GM10248 (cell line): ENCODE results near the gene OR6A2.

Source experiments
- CTCF ChIA-PET: fragments of 300-600 bp; sonication (Branson Sonifier 250); formaldehyde crosslinking; extraction: SDS; loops from one replicate; lab custom pipeline; 2021; ENCODE audit warnings: antibody characterized with exemption; lab: Yijun Ruan, JAX
- POLR2A ChIA-PET: fragments of 350-650 bp; sonication (Branson Sonifier 250); formaldehyde crosslinking; extraction: SDS; loops from one replicate; lab custom pipeline; 2020; ENCODE audit warnings: antibody characterized with exemption; lab: Yijun Ruan, JAX
- DNase-seq: peaks from one replicate; pipeline ENCODE4 v3.0.0; 2012; ENCODE audit errors: extremely low spot score
- TF ChIP-seq, protein P1 (sequence below): IDR thresholded peaks from 2 replicates; pipeline ENCODE4 v1.5.1; 2012; ENCODE audit warnings: mild to moderate bottlenecking, low read depth; ENCODE audit errors: extremely low read depth, missing control alignments, control extremely low read depth

Gene OR6A2

DNA sequence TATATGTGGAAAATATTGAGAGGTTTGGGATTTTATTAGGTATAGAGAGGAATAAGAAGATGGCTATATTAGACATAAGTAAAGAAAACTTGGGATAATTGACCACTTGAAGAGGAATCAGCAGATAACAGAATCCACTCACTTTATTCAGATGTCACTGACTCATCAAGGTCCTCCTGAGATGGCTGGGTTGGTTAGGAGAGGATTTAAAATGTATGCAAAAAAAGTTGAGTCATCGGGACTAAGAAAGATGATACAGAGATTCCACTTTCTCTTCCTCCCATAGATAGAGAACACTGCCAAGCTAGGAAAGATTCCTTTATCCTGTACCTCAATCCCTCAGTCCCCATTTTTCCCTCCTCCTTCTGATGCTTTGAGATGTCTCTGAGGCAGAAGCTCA lies at the start of gene OR6A2:
OR6A2 (minus strand) TSS at position 288 of the 400 bp plus-strand sequence. CDS start 3,981 bp downstream, outside the sequence.
- ChIA-PET POLR2A (no interaction called here), CTCF (interaction anchor here (1.0 to 9.1 kb wide), 2 partner anchors 12 to 17 kb away, joined by 3 to 59 read pairs; partner anchors contain the start of gene OR2AG1)
- DNase-seq: no peak
- TF ChIP-seq, protein P1, sequence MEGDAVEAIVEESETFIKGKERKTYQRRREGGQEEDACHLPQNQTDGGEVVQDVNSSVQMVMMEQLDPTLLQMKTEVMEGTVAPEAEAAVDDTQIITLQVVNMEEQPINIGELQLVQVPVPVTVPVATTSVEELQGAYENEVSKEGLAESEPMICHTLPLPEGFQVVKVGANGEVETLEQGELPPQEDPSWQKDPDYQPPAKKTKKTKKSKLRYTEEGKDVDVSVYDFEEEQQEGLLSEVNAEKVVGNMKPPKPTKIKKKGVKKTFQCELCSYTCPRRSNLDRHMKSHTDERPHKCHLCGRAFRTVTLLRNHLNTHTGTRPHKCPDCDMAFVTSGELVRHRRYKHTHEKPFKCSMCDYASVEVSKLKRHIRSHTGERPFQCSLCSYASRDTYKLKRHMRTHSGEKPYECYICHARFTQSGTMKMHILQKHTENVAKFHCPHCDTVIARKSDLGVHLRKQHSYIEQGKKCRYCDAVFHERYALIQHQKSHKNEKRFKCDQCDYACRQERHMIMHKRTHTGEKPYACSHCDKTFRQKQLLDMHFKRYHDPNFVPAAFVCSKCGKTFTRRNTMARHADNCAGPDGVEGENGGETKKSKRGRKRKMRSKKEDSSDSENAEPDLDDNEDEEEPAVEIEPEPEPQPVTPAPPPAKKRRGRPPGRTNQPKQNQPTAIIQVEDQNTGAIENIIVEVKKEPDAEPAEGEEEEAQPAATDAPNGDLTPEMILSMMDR: no peak

DNA sequence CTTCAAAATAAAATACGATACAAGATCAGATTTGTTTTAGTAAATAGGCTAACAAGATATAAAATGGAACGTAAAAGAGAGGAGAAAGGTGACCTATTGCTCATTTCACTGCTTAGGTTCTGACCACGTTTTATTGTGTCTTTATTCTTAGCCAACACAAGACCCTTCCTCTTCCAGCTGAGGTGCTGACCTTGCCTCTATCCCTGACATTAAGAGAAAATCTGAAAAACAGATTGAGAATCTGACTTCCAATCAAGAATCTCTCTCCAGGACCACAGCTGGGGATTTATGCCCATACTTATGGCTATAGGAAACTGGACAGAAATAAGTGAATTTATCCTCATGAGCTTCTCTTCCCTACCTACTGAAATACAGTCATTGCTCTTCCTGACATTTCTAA lies 45.9 kb upstream of the OR6A2 start, which contains the start of gene OR10A5:
OR10A5 (plus strand) TSS at position 301 of the 400 bp plus-strand sequence; CDS start at position 301, 0 bp downstream.
- CTCF ChIA-PET: interaction anchor here (1.2 kb wide), 1 partner anchor 34 kb away, joined by 3 read pairs; no protein-coding TSS in a partner anchor
- POLR2A ChIA-PET: no interaction called here
- TF ChIP-seq, protein P1: no peak
- DNase-seq: no peak

DNA sequence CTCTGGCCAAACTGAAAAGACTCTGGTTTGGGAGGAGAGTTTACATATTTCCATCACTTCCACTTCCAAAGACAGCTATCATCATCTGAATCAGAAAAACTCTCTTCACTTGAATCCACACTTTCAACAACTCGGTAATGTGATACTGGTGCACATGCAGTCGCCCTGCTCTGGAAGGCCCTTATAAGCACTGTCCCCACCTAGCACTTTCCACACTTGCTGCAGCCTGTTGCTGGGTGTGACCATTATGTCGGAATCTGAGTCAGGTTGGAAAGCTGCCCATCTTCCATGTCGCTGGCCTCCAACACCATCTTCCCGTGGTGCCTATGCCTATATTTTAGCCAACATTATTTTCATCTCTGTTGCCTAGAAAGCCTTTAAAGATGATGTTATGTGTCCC lies 44.9 kb upstream of the OR6A2 start:
- POLR2A ChIA-PET: no interaction called here
- no peak for DNase-seq
- CTCF ChIA-PET: interaction anchor here (1.2 kb wide), 1 partner anchor 33 kb away, joined by 3 read pairs; no protein-coding TSS in a partner anchor
- TF ChIP-seq, protein P1: no peak

DNA sequence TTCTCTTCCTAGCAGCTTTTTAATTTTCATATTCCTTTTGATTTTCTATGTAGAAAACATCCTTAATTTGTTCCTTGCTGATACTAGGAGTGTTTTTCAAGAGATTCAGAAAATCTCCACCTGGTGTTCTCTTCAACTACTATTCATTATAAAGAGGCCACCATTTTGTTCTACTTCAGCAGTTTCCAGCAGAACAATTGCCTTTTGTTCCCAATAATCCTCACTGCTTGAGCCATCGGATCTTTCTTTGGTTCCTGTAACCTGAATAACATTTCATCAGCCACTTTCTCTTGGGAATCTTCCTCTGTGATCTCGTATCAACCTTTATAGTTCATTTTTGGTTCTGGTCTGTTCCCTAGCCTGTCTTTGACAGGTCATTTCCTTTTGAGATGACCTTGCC lies 44.2 kb upstream of the OR6A2 start:
- no peak for DNase-seq
- POLR2A ChIA-PET: no interaction called here
- CTCF ChIA-PET: interaction anchor here (1.0 to 1.2 kb wide), 2 partner anchors 10 to 31 kb away, joined by 4 read pairs; no protein-coding TSS in a partner anchor
- TF ChIP-seq, protein P1: no peak

DNA sequence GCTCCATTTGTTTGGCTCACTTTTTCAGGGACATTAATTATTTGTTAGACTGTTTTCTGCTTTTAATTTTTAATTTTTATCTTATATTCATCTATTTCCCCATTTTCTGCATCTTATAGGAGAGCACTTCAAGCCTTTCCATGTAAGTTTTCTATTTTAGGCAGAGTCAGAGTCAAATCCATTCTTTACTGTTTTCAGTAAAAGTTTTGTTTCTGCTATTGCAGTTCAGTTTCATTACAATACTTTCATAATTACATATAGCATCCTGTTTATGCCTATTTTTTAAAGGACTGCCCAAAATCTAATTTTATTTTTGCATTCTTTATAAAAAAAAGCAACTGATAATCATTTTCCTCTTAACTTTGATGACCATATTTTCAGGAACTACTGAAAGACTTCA lies 42.2 kb upstream of the OR6A2 start:
- POLR2A ChIA-PET: no interaction called here
- CTCF ChIA-PET: interaction anchor here (1.0 kb wide), 1 partner anchor 29 kb away, joined by 4 read pairs; no protein-coding TSS in a partner anchor
- TF ChIP-seq, protein P1: no peak
- no peak for DNase-seq

DNA sequence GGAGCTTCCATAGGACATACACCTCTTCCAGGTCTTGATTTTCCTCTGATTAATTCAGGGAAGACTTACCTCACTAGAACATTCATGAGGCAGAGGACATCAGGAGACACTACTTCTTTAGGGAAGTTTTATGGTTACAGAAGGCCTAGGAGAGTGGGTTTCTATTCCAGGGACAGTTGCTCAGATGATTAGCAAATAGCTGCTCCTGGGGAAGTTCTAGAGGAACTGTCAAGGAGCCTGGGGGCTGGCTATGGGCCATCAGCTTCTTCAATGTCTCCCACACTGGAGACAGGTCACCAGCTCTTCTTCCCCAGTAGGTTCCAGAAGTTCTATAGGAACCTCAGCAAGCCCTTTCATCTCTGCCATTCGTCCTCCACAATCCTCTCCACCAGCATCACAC lies 34.5 kb upstream of the OR6A2 start:
- ChIA-PET POLR2A (no interaction called here), CTCF (interaction anchor here (0.8 to 2.4 kb wide), 8 partner anchors 8 to 78 kb away, joined by 3 to 21 read pairs (median 4); no protein-coding TSS in a partner anchor)
- TF ChIP-seq, protein P1: no peak
- no peak for DNase-seq
